GM19025 (cell line): ENCODE results near the gene FBXL16.

Source experiments
- ATAC-seq: cut with Tn5 transposase; IDR thresholded peaks from one replicate; pipeline ENCODE4 v1.9.1; 2021; ENCODE audit warnings: mild to moderate bottlenecking, low read depth, moderate library complexity; ENCODE audit not compliant: unreplicated experiment

The FBXL16 gene

GRCh38 chr16:668519-669171 lies 37.0 kb downstream of the FBXL16 start:
- ATAC-seq = no peak

GRCh38 chr16:667780-668518 lies 37.7 kb downstream of the FBXL16 start, which contains the start of gene RHOT2:
RHOT2 (plus strand) TSS chr16:668132; CDS start chr16:668200, 68 bp downstream.
- peak; percentile 95 for ATAC-seq

GRCh38 chr16:667113-667779 lies 38.4 kb downstream of the FBXL16 start:
- no peak for ATAC-seq

GRCh38 chr16:666572-666971 lies 39.0 kb downstream of the FBXL16 start:
- no peak for ATAC-seq

GRCh38 chr16:662597-662996 lies 43.0 kb downstream of the FBXL16 start:
- no peak for ATAC-seq

GRCh38 chr16:662095-662494 lies 43.5 kb downstream of the FBXL16 start:
- no peak for ATAC-seq

- ATAC-seq = no peak
Observed at GRCh38 chr16:661184-661821, 44.3 kb downstream of the FBXL16 start.

- no peak for ATAC-seq
Observed at GRCh38 chr16:660459-661183, 45.0 kb downstream of the FBXL16 start.

- no peak for ATAC-seq
Observed at GRCh38 chr16:660132-660458, 45.5 kb downstream of the FBXL16 start.

- ATAC-seq = no peak
Observed at GRCh38 chr16:659618-660017, 46.0 kb downstream of the FBXL16 start.

- no peak for ATAC-seq
Observed at GRCh38 chr16:658679-659571, 46.7 kb downstream of the FBXL16 start.

GRCh38 chr16:657487-657886 lies 48.1 kb downstream of the FBXL16 start:
- ATAC-seq = no peak

- ATAC-seq = no peak
Observed at GRCh38 chr16:654034-654433, 51.6 kb downstream of the FBXL16 start.

- ATAC-seq = no peak
Observed at GRCh38 chr16:652454-653305, 52.9 kb downstream of the FBXL16 start.

- ATAC-seq = no peak
Observed at GRCh38 chr16:651844-652243, 53.8 kb downstream of the FBXL16 start.

- peak; percentile 8 for ATAC-seq
Observed at GRCh38 chr16:649631-650030, 56.0 kb downstream of the FBXL16 start.

- peak; percentile 81 for ATAC-seq
Observed at GRCh38 chr16:648781-649589, 56.6 kb downstream of the FBXL16 start, which contains the start of gene WDR90. WDR90 (plus strand) TSS chr16:649365; CDS start chr16:649417, 52 bp downstream.
